ENCODE data around the gene BACH2. TPM values are rescaled to one million over a fixed set of nuclear protein-coding genes. Genes with fewer than 3 reads are reported as not detected.

The BACH2 gene
- polyA plus RNA-seq, 2 of the 4 experiments (the other 2 are of a cell fraction): 0.01 to 0.36 TPM

DNA sequence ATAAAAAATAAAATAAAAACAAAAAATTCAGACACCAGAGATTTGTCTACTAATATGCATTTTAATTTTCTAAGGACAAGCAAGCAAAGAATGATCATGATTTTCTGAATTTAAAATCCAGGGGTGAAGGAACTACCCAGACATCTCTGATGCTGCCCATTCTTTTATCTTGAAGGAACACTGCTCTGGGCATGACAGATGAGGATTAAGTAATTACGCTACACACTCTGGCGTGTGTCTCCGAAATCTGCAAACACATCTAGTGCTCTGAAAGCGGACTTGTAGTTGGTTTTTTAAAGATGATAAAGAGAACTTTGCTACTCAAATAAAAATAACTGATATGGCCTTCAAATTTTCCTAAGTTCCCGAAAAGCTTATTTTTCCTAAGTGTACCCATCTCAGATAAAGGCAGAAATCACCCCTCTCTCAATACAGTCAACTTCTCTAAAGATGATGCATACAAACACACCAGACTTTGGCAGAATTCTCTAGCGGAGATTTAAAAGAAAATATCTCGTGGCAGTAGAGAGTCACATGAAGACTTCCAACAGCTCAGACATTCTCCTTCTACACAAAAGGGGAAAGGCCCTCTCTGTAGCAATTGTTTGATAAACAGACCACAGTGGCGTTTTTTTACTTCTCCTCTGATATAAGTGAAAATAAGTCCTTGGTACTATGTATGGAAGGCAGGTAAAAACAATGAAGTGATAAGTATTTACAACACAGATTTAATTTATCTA lies 133.8 kb downstream of the BACH2 start:
- Histone ChIP-seq H3K4me2 (no peak overlapping the region), H3K4me3 (no peak overlapping the region), H3K9me3 (no peaks in the 10 kb centered on the region), H3K27ac (no peak overlapping the region), H3K4me1 (no peaks in the 10 kb centered on the region)
- no peak for DNase-seq (ENCODE audit: low read depth in 1 of 2, low spot score in 1 of 2)
- FAIRE-seq: no peak
- 46% methylated on average over 8 of the region's 8 CpGs for WGBS (ENCODE audit: missing lambda C conversion rate)
- ATAC-seq: no peak
- CTCF ChIA-PET: no interaction called here
- POLR2A ChIA-PET: no interaction called here
- TF ChIP-seq TP53 (CRISPR knock-in tag; IDR thresholded peaks at IDR 0.05): no peak
- TF ChIP-seq SREBF2 (IDR thresholded peaks at IDR 0.05): no peak
- no peak for TF ChIP-seq PHF8 (IDR thresholded peaks at IDR 0.05; ENCODE audit: borderline replicate concordance, low read depth)
- TF ChIP-seq RCOR1 (IDR thresholded peaks at IDR 0.05; ENCODE audit: low read depth, low read length): no peak
- no peak for TF ChIP-seq KDM1A (IDR thresholded peaks at IDR 0.05; ENCODE audit: low read depth)
- TF ChIP-seq MYC (IDR thresholded peaks at IDR 0.05; ENCODE audit: borderline replicate concordance, low read length): no peak
- TF ChIP-seq, protein P1, sequence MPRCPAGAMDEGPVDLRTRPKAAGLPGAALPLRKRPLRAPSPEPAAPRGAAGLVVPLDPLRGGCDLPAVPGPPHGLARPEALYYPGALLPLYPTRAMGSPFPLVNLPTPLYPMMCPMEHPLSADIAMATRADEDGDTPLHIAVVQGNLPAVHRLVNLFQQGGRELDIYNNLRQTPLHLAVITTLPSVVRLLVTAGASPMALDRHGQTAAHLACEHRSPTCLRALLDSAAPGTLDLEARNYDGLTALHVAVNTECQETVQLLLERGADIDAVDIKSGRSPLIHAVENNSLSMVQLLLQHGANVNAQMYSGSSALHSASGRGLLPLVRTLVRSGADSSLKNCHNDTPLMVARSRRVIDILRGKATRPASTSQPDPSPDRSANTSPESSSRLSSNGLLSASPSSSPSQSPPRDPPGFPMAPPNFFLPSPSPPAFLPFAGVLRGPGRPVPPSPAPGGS (IDR thresholded peaks at IDR 0.05): no peak
- TF ChIP-seq CEBPB (IDR thresholded peaks at IDR 0.05): no peak
- TF ChIP-seq RFX5 (IDR thresholded peaks at IDR 0.05): no peak
- no peak for TF ChIP-seq KDM5A (IDR thresholded peaks at IDR 0.05)
- no peak for TF ChIP-seq ZFP36 (IDR thresholded peaks at IDR 0.05; ENCODE audit: borderline replicate concordance, partially characterized antibody)
- no peak for TF ChIP-seq BHLHE40 (IDR thresholded peaks at IDR 0.05; ENCODE audit: low read depth, low read length)
- TF ChIP-seq EP300 (IDR thresholded peaks at IDR 0.05): no peak
- no peak for TF ChIP-seq JUNB (IDR thresholded peaks at IDR 0.05)
- no peak for TF ChIP-seq POLR2AphosphoS2 (conservative IDR thresholded peaks at IDR 0.05; ENCODE audit: low read length)
- TF ChIP-seq HDAC2 (IDR thresholded peaks at IDR 0.05): no peak
- no peak for TF ChIP-seq FOSL2 (IDR thresholded peaks at IDR 0.05)
- TF ChIP-seq FOSL2 (CRISPR knock-in tag; IDR thresholded peaks at IDR 0.05): no peak

DNA sequence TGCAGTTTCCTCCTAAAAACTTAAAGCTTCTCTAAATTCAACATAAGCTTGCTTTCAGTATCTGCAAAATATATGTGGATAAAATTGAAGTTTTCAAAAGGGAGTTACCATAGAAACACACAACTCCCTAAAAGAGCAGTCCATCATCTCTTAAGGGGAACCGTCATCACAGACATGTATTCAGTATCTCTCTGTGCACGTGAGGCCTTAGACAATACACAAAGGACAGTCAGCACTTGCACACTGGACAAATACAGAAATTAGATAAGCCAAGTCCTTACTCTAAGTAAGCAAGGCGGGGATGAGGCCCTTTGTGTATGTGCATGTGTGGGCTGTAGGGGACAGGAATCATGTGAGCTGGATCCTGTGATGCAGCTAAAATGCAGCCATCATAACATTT lies 136.6 kb downstream of the BACH2 start:
- no peak overlapping the region for H3K4me3 ChIP-seq
- DNase-seq (ENCODE audit: low read depth in 1 of 2, low spot score in 1 of 2): no peak
- ChIA-PET CTCF (no interaction called here), POLR2A (no interaction called here)
- FAIRE-seq: no peak
- no peak for TF ChIP-seq CEBPB (IDR thresholded peaks at IDR 0.05)
- no peak for TF ChIP-seq HEYL (CRISPR knock-in tag; IDR thresholded peaks at IDR 0.05)
- WGBS (ENCODE audit: missing lambda C conversion rate): 64% methylated on average over 3 of the region's 3 CpGs
- H3K9me3 ChIP-seq: no peaks in the 10 kb centered on the region
- no peak overlapping the region for H3K4me2 ChIP-seq
- no peak overlapping the region for H3K27ac ChIP-seq
- no peaks in the 10 kb centered on the region for H3K4me1 ChIP-seq
- ATAC-seq: no peak

DNA sequence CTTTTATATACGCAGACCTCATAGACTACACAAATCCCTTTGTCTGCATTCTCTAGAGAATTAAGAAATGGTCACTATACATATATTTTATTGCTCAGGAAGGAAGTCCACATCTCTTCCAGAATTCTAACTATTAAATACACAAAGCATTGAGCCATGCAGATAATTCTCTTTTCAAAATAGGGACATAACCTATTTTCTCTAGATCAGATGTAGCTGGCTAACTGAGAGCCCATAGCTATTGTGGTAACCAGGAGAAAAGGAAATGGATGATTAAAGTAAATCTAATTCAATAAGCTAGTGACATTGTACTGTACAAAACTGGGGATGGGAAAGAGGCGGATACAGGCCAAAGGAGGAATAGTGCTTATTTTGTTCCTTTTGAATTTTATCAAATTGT lies 137.2 kb downstream of the BACH2 start:
- ChIA-PET CTCF (no interaction called here), POLR2A (no interaction called here)
- DNase-seq (ENCODE audit: low read depth in 1 of 2, low spot score in 1 of 2) (no peak), FAIRE-seq (no peak), ATAC-seq (no peak)
- Histone ChIP-seq H3K4me2 (no peak overlapping the region), H3K27ac (no peak overlapping the region), H3K9me3 (no peaks in the 10 kb centered on the region), H3K4me1 (no peaks in the 10 kb centered on the region), H3K4me3 (no peak overlapping the region)
- 93% methylated on average over 2 of the region's 2 CpGs for WGBS (ENCODE audit: missing lambda C conversion rate)
- TF ChIP-seq KDM1A (IDR thresholded peaks at IDR 0.05; ENCODE audit: low read depth) (no peak), NR3C1 (IDR thresholded peaks at IDR 0.05) (no peak), HOXB5 (CRISPR knock-in tag; IDR thresholded peaks at IDR 0.05) (no peak), MYC (IDR thresholded peaks at IDR 0.05; ENCODE audit: borderline replicate concordance, low read length) (no peak), SMC3 (IDR thresholded peaks at IDR 0.05) (no peak), FOSB (CRISPR knock-in tag; IDR thresholded peaks at IDR 0.05) (no peak), RAD21 (conservative IDR thresholded peaks at IDR 0.05 in 1 of 2, IDR thresholded peaks at IDR 0.05 in 1 of 2) (no peak), CEBPB (IDR thresholded peaks at IDR 0.05) (no peak), ZFP36 (IDR thresholded peaks at IDR 0.05; ENCODE audit: borderline replicate concordance, partially characterized antibody) (no peak), ESRRA (IDR thresholded peaks at IDR 0.05; ENCODE audit: borderline replicate concordance, low read length) (no peak), TFCP2L1 (CRISPR knock-in tag; IDR thresholded peaks at IDR 0.05) (no peak)
- TF ChIP-seq, protein P1 (IDR thresholded peaks at IDR 0.05): no peak
